GM19025 (cell line): ENCODE measurements around the gene KCNMB2.
"Not testable (repeated sequence)": the region's sequence is repeated elsewhere in the genome, so short reads cannot be mapped to it uniquely, and the experiment has no call there.

Source experiments
- ATAC-seq: cut with Tn5 transposase; IDR thresholded peaks from one replicate; pipeline ENCODE4 v1.9.1; 2021; ENCODE audit warnings: mild to moderate bottlenecking, low read depth, moderate library complexity; ENCODE audit not compliant: unreplicated experiment

The KCNMB2 gene

DNA sequence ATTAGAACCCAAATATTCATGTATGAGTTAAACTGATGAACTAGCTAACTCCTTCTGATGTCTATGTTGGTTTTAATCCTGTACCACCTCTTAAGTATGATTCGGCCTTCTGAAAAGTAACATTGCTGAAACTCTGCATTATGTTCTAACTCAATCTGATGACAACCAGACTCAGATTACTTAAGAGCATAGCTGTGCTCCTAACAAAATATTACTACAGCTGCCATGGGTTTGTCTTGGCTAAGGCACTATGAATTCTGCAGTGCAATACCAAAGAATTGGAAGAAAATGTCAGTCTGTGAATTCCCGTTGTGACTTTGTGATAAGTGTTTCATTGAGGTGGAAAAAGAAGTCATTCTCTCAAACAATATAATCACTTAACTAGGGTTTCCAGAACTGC is 311.0 kb downstream of the KCNMB2 start:
- ATAC-seq: no peak

DNA sequence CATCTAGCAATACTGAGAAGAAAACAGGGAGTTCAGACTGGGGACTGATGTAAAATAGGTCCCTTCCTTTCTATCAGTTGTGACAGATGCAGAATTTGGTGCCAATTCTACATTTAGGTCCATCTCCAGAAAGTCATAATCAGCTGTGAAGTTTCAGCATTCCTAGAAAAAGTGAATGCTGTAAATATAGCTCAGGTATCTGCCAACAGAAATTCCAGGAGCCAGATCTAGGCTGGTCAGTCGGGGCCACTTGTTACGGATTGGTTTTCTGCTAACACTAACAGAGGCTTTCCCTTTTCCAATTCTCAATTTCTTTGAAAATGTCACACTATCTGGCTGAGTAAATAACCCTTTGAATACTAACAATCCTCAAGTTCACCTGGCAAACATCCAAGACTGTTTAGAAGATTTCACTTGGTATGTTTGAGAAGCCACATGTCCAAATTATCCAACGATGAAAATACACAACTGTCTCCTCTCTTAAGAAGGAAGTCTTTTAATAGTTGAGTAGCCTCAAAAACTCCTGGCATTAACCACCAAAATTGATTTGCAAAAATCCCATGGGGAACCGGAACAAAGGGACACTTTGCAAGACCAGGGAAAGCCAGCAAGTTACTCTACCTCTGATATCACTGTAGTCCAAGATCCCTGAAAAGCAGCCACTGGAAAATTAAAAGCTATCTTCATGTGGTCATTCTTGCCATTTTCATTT is 313.1 kb downstream of the KCNMB2 start:
- ATAC-seq: no peak

DNA sequence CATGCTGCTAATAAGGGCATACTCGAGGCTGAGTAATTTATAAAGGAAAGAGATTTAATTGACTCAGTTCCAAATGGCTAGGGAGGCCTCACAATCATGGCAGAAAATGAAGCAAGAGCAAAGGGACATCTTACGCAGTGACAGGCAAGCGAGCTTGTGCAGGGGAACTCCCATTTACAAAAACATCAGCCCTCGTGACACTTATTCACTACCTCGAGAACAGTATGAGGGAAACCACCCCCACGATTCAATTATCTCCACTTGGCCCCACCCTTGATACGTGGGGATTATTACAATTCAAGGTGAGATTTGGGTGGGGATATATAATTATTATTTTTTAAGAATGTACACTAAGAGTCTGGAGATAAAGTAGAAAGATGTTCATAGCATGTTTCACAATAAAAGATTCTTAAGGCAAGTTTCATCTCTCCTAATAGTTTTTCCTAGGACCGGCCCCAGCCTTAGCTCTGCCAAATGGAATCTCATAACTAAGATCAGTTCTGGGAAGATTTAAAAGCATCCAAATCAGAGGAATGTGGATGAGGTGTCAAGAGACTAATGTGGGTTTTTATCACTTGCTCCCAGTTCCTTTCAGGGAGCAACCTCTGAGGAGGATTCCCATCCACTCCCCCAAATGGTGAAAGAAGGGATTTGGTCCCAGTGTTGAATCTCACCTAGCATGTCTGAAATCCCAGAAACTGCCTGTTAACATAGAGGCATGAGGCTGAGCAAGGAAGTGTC is 314.4 kb downstream of the KCNMB2 start:
- ATAC-seq: no peak

DNA sequence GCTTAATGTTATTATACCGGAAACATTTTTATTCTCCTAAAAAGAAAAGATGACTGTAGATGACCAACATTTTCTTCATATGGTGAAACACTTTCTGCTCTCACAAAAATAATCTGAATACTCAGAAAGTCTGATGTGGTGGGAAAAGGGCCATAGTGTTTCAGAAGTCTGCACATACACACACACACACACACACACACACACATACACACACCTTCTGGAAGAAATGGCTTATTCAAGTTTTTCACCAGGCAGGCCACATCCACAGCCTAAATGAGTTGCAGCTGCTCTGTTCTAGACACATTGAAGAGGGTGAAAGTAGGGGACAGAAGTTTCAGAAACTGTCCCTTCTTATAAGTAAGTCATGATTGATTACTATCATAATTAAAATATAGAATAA is 315.3 kb downstream of the KCNMB2 start:
- no peak for ATAC-seq

DNA sequence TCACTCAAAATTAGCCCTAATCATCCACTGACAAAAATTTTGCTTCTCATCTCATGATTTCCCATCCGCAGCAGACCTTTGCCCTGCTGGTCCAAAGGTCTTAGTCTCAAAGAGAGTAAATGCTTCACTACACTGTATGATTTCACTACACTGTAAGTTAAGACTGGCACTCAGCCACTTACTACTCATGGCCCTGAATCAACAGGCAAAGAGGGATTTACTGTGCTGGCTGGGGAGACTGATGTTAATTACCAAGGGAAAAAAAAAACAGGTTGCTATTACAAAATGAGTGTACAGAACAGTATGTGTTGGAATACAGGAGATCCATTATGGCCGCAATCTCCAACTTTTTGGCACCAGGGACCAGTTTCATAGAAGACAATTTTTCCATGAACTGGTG is 320.6 kb downstream of the KCNMB2 start:
- ATAC-seq: no peak

DNA sequence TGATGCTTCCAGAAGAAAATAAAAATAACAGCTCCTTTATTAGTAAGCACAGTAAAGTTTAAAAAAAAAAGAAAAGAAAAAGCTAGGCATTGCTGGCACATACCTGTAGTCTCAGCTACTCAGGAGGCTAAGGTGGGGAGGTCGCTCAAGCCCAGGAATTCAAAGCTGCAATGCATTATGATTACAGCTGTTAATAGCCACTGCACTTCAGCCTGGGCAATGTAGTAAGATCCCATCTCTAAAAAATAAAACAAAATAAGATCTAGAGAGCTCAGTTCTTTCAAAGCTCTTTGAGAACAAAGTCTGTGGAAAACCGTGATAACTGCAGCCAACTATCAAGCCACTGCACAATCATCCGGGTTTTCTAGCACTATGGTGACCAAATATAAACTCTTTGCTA is 323.1 kb downstream of the KCNMB2 start:
- no peak for ATAC-seq

DNA sequence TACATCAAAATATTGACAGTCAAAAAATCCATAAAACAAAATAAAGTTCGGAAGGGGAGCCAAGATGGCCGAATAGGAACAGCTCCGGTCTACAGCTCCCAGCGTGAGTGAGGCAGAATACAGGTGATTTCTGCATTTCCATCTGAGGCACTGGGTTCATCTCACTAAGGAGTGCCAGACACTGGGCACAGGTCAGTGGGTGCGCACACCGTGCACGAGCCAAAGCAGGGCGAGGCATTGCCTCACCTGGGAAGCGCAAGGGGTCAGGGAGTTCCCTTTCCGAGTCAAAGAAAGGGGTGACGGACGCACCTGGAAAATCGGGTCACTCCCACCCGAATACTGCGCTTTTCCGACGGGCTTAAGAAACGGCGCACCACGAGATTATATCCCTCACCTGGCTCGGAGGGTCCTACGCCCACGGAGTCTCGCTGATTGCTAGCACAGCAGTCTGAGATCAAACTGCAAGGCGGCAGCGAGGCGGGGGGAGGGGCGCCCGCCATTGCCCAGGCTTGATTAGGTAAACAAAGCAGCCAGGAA is 323.7 kb downstream of the KCNMB2 start:
- ATAC-seq: not testable (repeated sequence)

DNA sequence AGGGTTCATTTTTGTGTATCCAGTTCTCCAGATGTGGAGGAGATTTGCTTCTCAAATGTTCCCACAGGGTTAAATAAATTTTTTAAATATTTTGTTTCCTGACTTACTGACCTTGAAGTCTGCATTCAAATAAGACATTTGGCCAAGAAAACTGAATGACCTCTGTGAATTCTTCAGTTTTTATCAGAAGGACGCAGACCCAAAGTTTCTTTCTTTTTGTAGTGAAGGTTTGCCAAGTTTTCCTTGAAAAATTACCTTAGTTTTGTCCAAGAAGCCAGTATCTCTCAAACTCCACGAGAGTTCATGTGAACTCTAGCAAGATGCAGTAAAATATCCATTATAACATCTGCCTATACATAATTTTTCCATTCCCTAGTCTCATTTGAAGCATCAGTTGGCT is 332.4 kb downstream of the KCNMB2 start:
- ATAC-seq: no peak

DNA sequence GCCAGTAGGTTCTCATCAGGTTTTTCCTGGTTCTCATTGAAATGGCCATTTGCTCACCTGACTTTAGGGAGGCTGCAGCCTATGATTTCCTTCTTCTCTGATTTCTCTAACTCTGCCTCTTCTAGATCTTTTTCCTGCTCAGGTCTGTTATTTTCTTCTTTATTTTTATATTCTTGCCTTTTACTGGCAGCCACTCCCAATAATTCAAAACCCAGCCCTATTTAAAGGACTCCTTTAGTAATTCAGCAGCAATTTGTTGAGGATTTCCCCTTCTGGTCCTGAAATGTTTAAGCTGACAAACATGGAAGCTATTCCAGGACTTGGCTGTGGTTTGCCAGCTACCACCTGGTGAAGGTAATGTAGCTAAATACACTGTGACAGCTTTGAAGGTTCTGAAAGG is 333.8 kb downstream of the KCNMB2 start:
- ATAC-seq: no peak

DNA sequence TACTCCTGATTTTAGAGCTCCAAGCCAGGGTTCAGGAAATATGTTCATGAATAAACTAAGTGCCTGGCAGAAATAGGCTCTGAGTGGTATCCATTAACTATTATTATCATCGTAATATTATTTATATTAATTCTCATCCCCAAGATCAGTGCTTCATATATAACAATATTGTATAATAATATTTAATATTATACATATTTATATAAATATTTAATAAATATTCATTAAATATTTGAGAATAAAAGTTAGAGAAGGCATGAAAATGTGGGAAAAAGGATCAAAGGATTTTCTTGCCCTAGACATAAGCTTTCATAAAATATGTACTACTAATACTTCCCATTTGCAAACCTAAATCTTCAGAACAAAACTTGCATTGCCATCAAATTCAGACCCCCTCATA is 338.9 kb downstream of the KCNMB2 start:
- no peak for ATAC-seq

DNA sequence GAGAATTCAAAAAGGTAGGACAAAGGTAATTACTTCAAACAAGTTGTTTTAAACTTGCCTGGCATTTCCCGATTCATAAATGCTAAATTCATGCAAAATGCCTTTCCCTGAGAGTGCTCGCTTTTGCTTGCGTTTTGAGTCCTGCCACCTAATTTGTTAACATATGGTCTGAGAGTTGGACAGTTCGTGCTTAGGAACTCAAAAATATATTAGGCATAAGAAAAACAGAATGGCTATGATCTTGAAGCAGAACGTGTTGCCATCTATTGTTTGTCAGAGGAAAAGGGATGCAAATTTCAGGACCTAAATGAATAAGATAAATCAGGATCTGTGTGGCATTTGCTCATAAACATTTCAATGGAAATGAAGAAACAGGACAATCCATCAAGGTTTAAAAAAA is 339.6 kb downstream of the KCNMB2 start:
- ATAC-seq: no peak

DNA sequence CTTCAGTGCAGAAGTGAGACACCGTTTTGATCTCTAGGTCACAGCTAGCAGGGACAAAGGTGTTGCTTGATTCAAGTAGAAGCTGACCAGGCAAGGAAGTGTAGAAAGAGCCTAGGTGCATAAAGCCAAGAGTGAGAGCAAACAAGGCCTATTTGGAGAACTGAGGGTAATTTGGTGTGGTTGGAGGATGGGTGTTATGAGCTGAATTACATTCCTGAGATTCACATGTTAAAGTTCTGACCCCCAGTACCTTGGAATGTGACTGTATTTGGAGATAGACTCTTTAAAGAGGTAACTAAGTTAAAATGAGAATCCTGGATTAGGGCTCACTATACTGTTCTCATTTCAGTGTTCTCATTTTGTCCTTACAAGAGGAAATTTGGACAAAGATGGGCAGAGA is 344.0 kb downstream of the KCNMB2 start:
- ATAC-seq: no peak
